Jurkat, Clone E6-1 (cell line): ENCODE results near the gene SHROOM3.

Experiments used
- DNase-seq: peaks from one replicate; pipeline ENCODE4 v3.0.0-alpha.2; 2011; ENCODE audit warnings: low read depth, low spot score
- H3K4me3 ChIP-seq: 2 replicates; pipeline ENCODE4 v1.5.1; 2011; ENCODE audit warnings: mild to moderate bottlenecking, low read length, control low read depth, moderate library complexity

SHROOM3 gene

GRCh38 chr4:76487621-76488020, 52.6 kb downstream of the SHROOM3 start:
- H3K4me3 ChIP-seq: no peak overlapping the region
- DNase-seq: no peak

GRCh38 chr4:76488455-76488854, 53.4 kb downstream of the SHROOM3 start:
- H3K4me3 ChIP-seq: no peak overlapping the region
- no peak for DNase-seq

- peak; percentile 79 for DNase-seq
Observed at GRCh38 chr4:76488888-76489685, 54.1 kb downstream of the SHROOM3 start.

GRCh38 chr4:76489686-76490161, 54.7 kb downstream of the SHROOM3 start:
- peak; percentile 25 for DNase-seq
- no peak overlapping the region for H3K4me3 ChIP-seq

More at GRCh38 chr4:76488888-76489685, 54.1 kb downstream of the SHROOM3 start:
- no peak overlapping the region for H3K4me3 ChIP-seq

- no peak overlapping the region for H3K4me3 ChIP-seq
- no peak for DNase-seq
Observed at GRCh38 chr4:76492055-76492454, 57.0 kb downstream of the SHROOM3 start.

- no peak overlapping the region for H3K4me3 ChIP-seq
- no peak for DNase-seq
Observed at GRCh38 chr4:76494243-76494642, 59.2 kb downstream of the SHROOM3 start.

- DNase-seq: no peak
- H3K4me3 ChIP-seq: no peak overlapping the region
Observed at GRCh38 chr4:76494871-76495590, 60.0 kb downstream of the SHROOM3 start.

- DNase-seq: no peak
- no peak overlapping the region for H3K4me3 ChIP-seq
Observed at GRCh38 chr4:76498550-76498949, 63.5 kb downstream of the SHROOM3 start.

- H3K4me3 ChIP-seq: no peak overlapping the region
- no peak for DNase-seq
Observed at GRCh38 chr4:76499461-76499860, 64.4 kb downstream of the SHROOM3 start.

GRCh38 chr4:76502886-76503285, 67.9 kb downstream of the SHROOM3 start:
- no peak overlapping the region for H3K4me3 ChIP-seq

GRCh38 chr4:76504613-76505465, 69.8 kb downstream of the SHROOM3 start:
- peak; percentile 48 for DNase-seq
- H3K4me3 ChIP-seq: no peak overlapping the region

More at GRCh38 chr4:76502886-76503285, 67.9 kb downstream of the SHROOM3 start:
- DNase-seq: no peak

GRCh38 chr4:76511947-76512346, 76.9 kb downstream of the SHROOM3 start:
- no peak overlapping the region for H3K4me3 ChIP-seq
- no peak for DNase-seq

GRCh38 chr4:76513482-76513881, 78.5 kb downstream of the SHROOM3 start:
- H3K4me3 ChIP-seq: no peak overlapping the region
- DNase-seq: no peak

- DNase-seq: no peak
- H3K4me3 ChIP-seq: no peak overlapping the region
Observed at GRCh38 chr4:76514087-76514486, 79.1 kb downstream of the SHROOM3 start.

- H3K4me3 ChIP-seq: no peak overlapping the region
- DNase-seq: no peak
Observed at GRCh38 chr4:76515975-76516843, 81.2 kb downstream of the SHROOM3 start.

- DNase-seq: no peak
- H3K4me3 ChIP-seq: no peak overlapping the region
Observed at GRCh38 chr4:76518241-76518640, 83.2 kb downstream of the SHROOM3 start.

GRCh38 chr4:76523593-76523992, 88.6 kb downstream of the SHROOM3 start:
- H3K4me3 ChIP-seq: no peak overlapping the region
- no peak for DNase-seq

GRCh38 chr4:76525751-76526150, 90.7 kb downstream of the SHROOM3 start:
- H3K4me3 ChIP-seq: no peak overlapping the region
- DNase-seq: no peak

GRCh38 chr4:76526585-76526990, 91.6 kb downstream of the SHROOM3 start:
- DNase-seq: no peak
- no peak overlapping the region for H3K4me3 ChIP-seq
